K562 (cell line): ENCODE measurements around the gene DDAH2. TPM values are rescaled to one million over a fixed set of nuclear protein-coding genes. Genes with fewer than 3 reads are reported as not detected.
A peak's percentile ranks its signal among the peaks of the same experiment; 100 is the strongest.

Experiments
- CBFA2T2 ChIP-seq: fragments of 450-650 bp; conservative IDR thresholded peaks from 2 replicates; pipeline ENCODE4 v1.6.1; 2017; ENCODE audit warnings: mild to moderate bottlenecking
- CREB1 ChIP-seq, 2 experiments: sonication (generic) in 1 of 2; formaldehyde crosslinking in 1 of 2; IDR thresholded peaks; 2 replicates each; pipeline versions ENCODE4 v1.6.1 to v1.8.0; 2012 to 2022; ENCODE audit warnings: inconsistent platforms in 1 of 2, mild to moderate bottlenecking in 1 of 2, missing genetic modification reagents in 1 of 2, moderate library complexity in 1 of 2
- CSDE1 ChIP-seq, 2 experiments: fragments of 450-650 bp; IDR thresholded peaks; 2 replicates each; pipeline ENCODE4 v1.6.1; 2016; ENCODE audit warnings: mild to moderate bottlenecking in 1 of 2
- CTCFL ChIP-seq: IDR thresholded peaks from 2 replicates; pipeline ENCODE4 v1.6.1; 2011; ENCODE audit warnings: borderline replicate concordance, low read depth, mild to moderate bottlenecking, moderate library complexity, low read length; ENCODE audit not compliant: insufficient read depth, poor library complexity, severe bottlenecking
- ILF3 ChIP-seq: fragments of 450-650 bp; IDR thresholded peaks from 2 replicates; pipeline ENCODE4 v1.6.1; 2018; ENCODE audit warnings: antibody characterized with exemption, mild to moderate bottlenecking, moderate library complexity, borderline replicate concordance
- PHB2 ChIP-seq: fragments of 450-650 bp; IDR thresholded peaks from 2 replicates; pipeline ENCODE4 v1.6.1; 2017; ENCODE audit warnings: low read depth
- SRSF3 ChIP-seq: fragments of 200-400 bp; formaldehyde crosslinking; IDR thresholded peaks from 2 replicates; pipeline ENCODE4 v1.6.1; 2016; ENCODE audit warnings: mild to moderate bottlenecking, low read length, moderate library complexity; ENCODE audit not compliant: insufficient read depth
- UBTF ChIP-seq, 2 experiments: IDR thresholded peaks; 2 replicates each; pipeline ENCODE4 v1.6.1; 2012; ENCODE audit warnings: improper control_type of control experiment in 2 of 2, low read depth in 2 of 2, low read length in 2 of 2, borderline replicate concordance in 1 of 2
- ZNF407 ChIP-seq: fragments of 450-650 bp; IDR thresholded peaks from 2 replicates; pipeline ENCODE4 v1.6.1; 2016; ENCODE audit warnings: low read depth
- ZNF583 ChIP-seq: fragments of 250-450 bp; sonication (Bioruptor Pico); IDR thresholded peaks from 2 replicates; pipeline ENCODE4 v1.4.0; 2020
- ZNF584 ChIP-seq: fragments of 200-800 bp; sonication (Bioruptor generic); IDR thresholded peaks from 2 replicates; pipeline ENCODE4 v1.6.1; 2016; ENCODE audit warnings: low read depth, mild to moderate bottlenecking, missing genetic modification characterization, missing compliant biosample characterization
- ZNF696 ChIP-seq: fragments of 250-450 bp; sonication (Bioruptor Pico); conservative IDR thresholded peaks from 2 replicates; pipeline ENCODE4 v1.4.0; 2020; ENCODE audit warnings: mild to moderate bottlenecking, moderate library complexity
- ZNF75A ChIP-seq: fragments of 450-650 bp; formaldehyde crosslinking; IDR thresholded peaks from 2 replicates; pipeline ENCODE4 v1.4.0; 2020; ENCODE audit warnings: mild to moderate bottlenecking
- ZNF785 ChIP-seq: fragments of 250-450 bp; sonication (Bioruptor Pico); IDR thresholded peaks from 2 replicates; pipeline ENCODE4 v1.4.0; 2020; ENCODE audit warnings: mild to moderate bottlenecking
- polyA plus RNA-seq, 8 experiments: library from polyadenylated mRNA; depleted of rRNA in 4 of 8; stranded (reverse) in 5 of 8; unstranded in 3 of 8; fragments of >200 nt; fragmentation: Nextera tagmentation in 2 of 8; fragmentation: Illumina TruSeq in 1 of 8; extraction: Ambion mirVana in 2 of 8; extraction: Trizol in 1 of 8; gene quantifications; 2 replicates each; pipeline versions ENCODE4 v1.2.1 to v1.2.3, GENCODE V29; 2011 to 2014; ENCODE audit warnings: inconsistent platforms in 1 of 8, missing spikeins in 1 of 8
- total RNA-seq, 7 experiments: library from RNA; depleted of rRNA in 6 of 7; stranded (reverse); fragments of >200 nt in 6 of 7; fragmentation: Illumina TruSeq in 2 of 7; extraction: Trizol in 2 of 7; gene quantifications; 2 replicates each; pipeline versions ENCODE4 v1.2.1 to v1.2.3, GENCODE V29; 2011 to 2021; ENCODE audit warnings: low replicate concordance in 1 of 7

DDAH2 gene
- total and polyA plus RNA-seq, 9 of the 15 experiments (the other 6 are each of a cell fraction or from before 2014, with no cell fraction given), result 1.8 to 45.4 (median 21.4) TPM

- TF ChIP-seq UBTF (IDR thresholded peaks at IDR 0.05; ENCODE audit: borderline replicate concordance in 1 of 2, low read depth in 2 of 2, low read length in 2 of 2) (no peak), CREB1 (IDR thresholded peaks at IDR 0.05) (no peak), CREB1 (CRISPR knock-in tag; IDR thresholded peaks at IDR 0.05) (no peak), CTCFL (no peak), PHB2 (no peak), ZNF785 (no peak), SRSF3 (no peak), ILF3 (no peak), ZNF75A (CRISPR knock-in tag) (peak; percentile 58; the same call in 1 of the 2 replicates), ZNF583 (CRISPR knock-in tag) (peak; percentile 92), CBFA2T2 (no peak; the same call in 1 of the 2 replicates), ZNF407 (no peak), CSDE1 (IDR thresholded peaks at IDR 0.05) (no peak), ZNF696 (CRISPR knock-in tag) (no peak), ZNF584 (CRISPR knock-in tag) (no peak)
Measured at GRCh38 chr6:31725502-31726350, 3.4 kb downstream of the DDAH2 start (continued).
